Sigmoid colon (tissue), 4 donors: ENCODE data around the gene LRRC75B.

Source experiments
- CTCF ChIP-seq, 4 experiments: fragments of 450-650 bp in 3 of 4; fragments of 200-600 bp in 1 of 4; IDR thresholded peaks; one replicate each; pipeline ENCODE4 v1.5.1; 2016 to 2019; ENCODE audit warnings: antibody characterized with exemption in 4 of 4, mild to moderate bottlenecking in 3 of 4, moderate library complexity in 2 of 4
- EP300 ChIP-seq, 4 donors: sonication (generic); formaldehyde crosslinking; IDR thresholded peaks; one replicate each; pipeline ENCODE4 v1.6.1; 2017; ENCODE audit warnings: antibody characterized with exemption in 4 of 4
- POLR2A ChIP-seq, 2 donors: fragments of 450-650 bp; IDR thresholded peaks; one replicate each; pipeline ENCODE4 v1.6.1; 2016; ENCODE audit warnings: antibody characterized with exemption in 2 of 2, mild to moderate bottlenecking in 2 of 2, moderate library complexity in 2 of 2
- POLR2AphosphoS5 ChIP-seq, 4 donors: sonication (generic); formaldehyde crosslinking; IDR thresholded peaks; one replicate each; pipeline ENCODE4 v1.6.1; 2017; ENCODE audit warnings: antibody characterized with exemption in 4 of 4

DNA sequence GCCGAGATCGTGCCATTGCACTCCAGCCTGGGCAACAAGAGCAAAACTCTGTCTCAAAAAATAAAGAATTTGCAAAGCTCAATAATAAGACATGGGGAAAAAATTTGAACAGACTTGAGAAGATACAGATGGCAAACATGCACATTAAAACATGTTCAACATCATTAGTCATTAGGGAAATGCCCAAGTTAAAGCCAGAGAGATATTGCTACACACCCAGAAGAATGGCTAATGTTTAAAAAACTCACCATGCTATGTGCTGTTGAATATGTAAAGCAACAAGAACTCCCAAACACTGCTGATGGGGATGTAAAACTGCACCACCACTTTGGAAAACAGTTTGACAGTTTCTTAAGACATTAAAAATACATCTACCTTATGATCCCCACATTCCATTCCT lies 12.6 kb downstream of the LRRC75B start:
- TF ChIP-seq POLR2AphosphoS5 (IDR thresholded peaks at IDR 0.05) (peak in 1 of 4 donors; percentile 36), CTCF (IDR thresholded peaks at IDR 0.05) (no peak), POLR2A (IDR thresholded peaks at IDR 0.05) (no peak), EP300 (IDR thresholded peaks at IDR 0.05) (no peak)
